MM.1S (cell line): ENCODE results near the gene UBE2E1.

ENCODE experiments used
- DNase-seq: peaks from one replicate; pipeline ENCODE4 v3.0.0-alpha.2; 2015
- H2AFZ ChIP-seq: fragments of 300-600 bp; sonication (generic); 2 replicates; pipeline ENCODE4 v1.6.0; 2016; ENCODE audit warnings: antibody characterized with exemption, low read length
- H3F3A ChIP-seq: fragments of 300-600 bp; sonication (generic); 2 replicates; pipeline ENCODE4 v1.6.1; 2016; ENCODE audit warnings: mild to moderate bottlenecking, antibody characterized with exemption, low read length, moderate library complexity, mixed read lengths; ENCODE audit not compliant: insufficient read depth
- H3K27ac ChIP-seq: fragments of 300-600 bp; sonication (generic); 2 replicates; pipeline ENCODE4 v1.5.1; 2016; ENCODE audit warnings: mild to moderate bottlenecking, low read length
- H3K27me3 ChIP-seq: fragments of 300-600 bp; sonication (generic); replicated peaks from 2 replicates; pipeline ENCODE4 v1.6.0; 2016; ENCODE audit warnings: low read length; ENCODE audit not compliant: insufficient read depth
- H3K36me3 ChIP-seq: fragments of 300-600 bp; sonication (generic); replicated peaks from 2 replicates; pipeline ENCODE4 v1.6.1; 2016; ENCODE audit warnings: mild to moderate bottlenecking, low read length, mixed read lengths; ENCODE audit not compliant: insufficient read depth
- H3K4me1 ChIP-seq: fragments of 300-600 bp; sonication (generic); 2 replicates; pipeline ENCODE4 v1.6.1; 2016; ENCODE audit warnings: low read length, mixed read lengths
- H3K4me2 ChIP-seq: fragments of 300-600 bp; sonication (generic); 2 replicates; pipeline ENCODE4 v1.6.0; 2016; ENCODE audit warnings: low read depth, low read length
- H3K4me3 ChIP-seq: fragments of 300-600 bp; sonication (generic); 2 replicates; pipeline ENCODE4 v1.5.1; 2016; ENCODE audit warnings: low read length, mixed read lengths
- H3K79me2 ChIP-seq: fragments of 300-600 bp; sonication (generic); 2 replicates; pipeline ENCODE4 v1.6.1; 2016; ENCODE audit warnings: mixed run types, low read length, mixed read lengths
- H3K9ac ChIP-seq: fragments of 300-600 bp; sonication (generic); 2 replicates; pipeline ENCODE4 v1.6.1; 2016; ENCODE audit warnings: low read length, mixed read lengths
- H3K9me2 ChIP-seq: fragments of 300-600 bp; sonication (generic); replicated peaks from 2 replicates; pipeline ENCODE4 v1.6.1; 2016; ENCODE audit warnings: mild to moderate bottlenecking, low read length, mixed read lengths; ENCODE audit not compliant: insufficient read depth
- H3K9me3 ChIP-seq: fragments of 300-600 bp; sonication (generic); replicated peaks from 2 replicates; pipeline ENCODE4 v1.6.1; 2016; ENCODE audit warnings: mild to moderate bottlenecking, low read length, mixed read lengths; ENCODE audit not compliant: insufficient read depth
- H4K20me1 ChIP-seq: fragments of 300-600 bp; sonication (generic); 2 replicates; pipeline ENCODE4 v1.6.1; 2016; ENCODE audit warnings: mild to moderate bottlenecking, low read length, moderate library complexity, mixed read lengths; ENCODE audit not compliant: insufficient read depth
- CTCF ChIP-seq: fragments of 300-600 bp; sonication (generic); IDR thresholded peaks from 2 replicates; pipeline ENCODE4 v1.5.1; 2016; ENCODE audit warnings: antibody characterized with exemption, low read length, mixed read lengths
- EZH2 ChIP-seq: fragments of 300-600 bp; sonication (generic); optimal IDR thresholded peaks from 2 replicates; pipeline ENCODE3; 2017; ENCODE audit warnings: low read depth, mild to moderate bottlenecking, antibody characterized with exemption, low read length, mixed read lengths
- EZH2phosphoT487 ChIP-seq: fragments of 300-600 bp; sonication (generic); IDR thresholded peaks from 2 replicates; pipeline ENCODE4 v1.6.1; 2018; ENCODE audit warnings: antibody characterized with exemption, low read length

The UBE2E1 gene

DNA sequence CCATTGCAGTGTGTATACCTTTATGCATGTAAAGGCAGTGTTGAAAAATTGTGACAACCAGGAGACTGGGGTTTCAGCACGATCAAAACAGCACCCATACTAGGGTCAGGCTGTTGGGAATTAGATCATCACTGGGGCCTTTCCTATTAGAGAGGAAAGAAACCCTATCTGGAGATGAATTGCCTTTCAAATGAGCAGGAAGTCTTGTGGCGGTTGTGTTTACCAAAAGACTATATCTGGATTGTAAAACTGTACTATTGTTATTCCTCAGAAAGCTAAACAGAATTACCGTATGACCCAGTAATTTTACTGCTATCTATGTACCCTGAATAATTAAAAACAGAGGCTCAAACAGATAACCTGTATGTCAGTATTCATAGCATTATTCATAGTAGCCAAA is 10.1 kb downstream of the UBE2E1 start:
- Histone ChIP-seq H3K9me2 (no peaks in the 10 kb centered on the region), H3K27ac (no peak overlapping the region), H3K4me3 (no peak overlapping the region), H4K20me1 (peaks cover 22% of the 10 kb centered on the region), H3K79me2 (peaks cover 99% of the 10 kb centered on the region), H3K27me3 (no peaks in the 10 kb centered on the region), H3K36me3 (peaks cover 21% of the 10 kb centered on the region; the same call in 1 of the 2 replicates), H3K9me3 (no peaks in the 10 kb centered on the region), H3F3A (peaks cover 21% of the 10 kb centered on the region), H2AFZ (no peak overlapping the region), H3K4me1 (peaks cover 34% of the 10 kb centered on the region), H3K4me2 (no peak overlapping the region), H3K9ac (no peak overlapping the region)
- no peak for DNase-seq
- no peak for TF ChIP-seq EZH2phosphoT487

- H3F3A ChIP-seq = peaks cover 13% of the 10 kb centered on the region
- peaks cover 30% of the 10 kb centered on the region for H4K20me1 ChIP-seq
- no peak overlapping the region for H2AFZ ChIP-seq
- H3K4me3 ChIP-seq = no peak overlapping the region
- DNase-seq = no peak
- H3K4me2 ChIP-seq = no peak overlapping the region
- H3K27ac ChIP-seq = no peak overlapping the region
- no peaks in the 10 kb centered on the region for H3K9me3 ChIP-seq
- peaks cover 21% of the 10 kb centered on the region; the same call in 1 of the 2 replicates for H3K36me3 ChIP-seq
- peaks cover 34% of the 10 kb centered on the region for H3K4me1 ChIP-seq
- no peak for TF ChIP-seq EZH2phosphoT487
- no peak for TF ChIP-seq EZH2
- no peak for TF ChIP-seq CTCF
- H3K27me3 ChIP-seq = no peaks in the 10 kb centered on the region
- H3K9me2 ChIP-seq = no peaks in the 10 kb centered on the region
- H3K9ac ChIP-seq = no peak overlapping the region
- H3K79me2 ChIP-seq = peaks cover 99% of the 10 kb centered on the region
Observed at GRCh38 chr3:23816721-23817120, 11.0 kb downstream of the UBE2E1 start.

DNA sequence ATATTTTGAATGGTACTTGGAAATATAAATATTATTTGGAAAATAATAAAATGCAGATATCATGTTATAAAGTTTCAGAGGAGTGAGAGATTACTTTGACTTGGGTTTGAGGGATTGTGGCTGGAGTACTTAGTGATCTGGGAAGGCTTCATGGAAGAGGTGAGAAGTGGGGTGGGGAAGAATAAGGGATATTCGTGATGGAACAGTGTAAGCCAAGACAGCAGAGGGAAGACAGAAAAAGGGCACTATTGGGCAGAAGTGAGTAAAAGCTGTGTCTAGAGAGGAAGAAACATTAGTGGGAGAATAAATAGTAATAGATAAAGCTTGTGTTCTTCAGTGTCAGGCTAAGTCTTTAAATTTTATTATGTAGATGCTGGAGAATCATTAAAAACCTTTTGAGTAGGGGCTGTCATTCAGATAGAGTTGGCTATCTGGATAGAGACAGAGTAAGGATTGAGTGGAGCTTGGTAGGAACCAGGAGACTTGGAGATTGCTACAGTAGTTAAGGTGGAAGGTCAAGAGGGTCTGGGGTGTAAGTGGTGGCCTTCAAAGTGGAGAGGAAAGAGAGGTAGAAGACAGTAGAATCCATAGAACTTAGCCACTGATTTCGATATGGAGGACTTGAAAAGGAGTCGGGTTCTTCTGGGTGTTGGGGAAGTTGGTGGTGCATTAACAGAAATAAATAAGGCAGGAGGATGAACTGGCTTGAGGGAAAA is 11.9 kb downstream of the UBE2E1 start:
- Histone ChIP-seq H3K79me2 (peaks cover 98% of the 10 kb centered on the region), H4K20me1 (peaks cover 34% of the 10 kb centered on the region), H3K27me3 (no peaks in the 10 kb centered on the region), H3K27ac (no peak overlapping the region), H2AFZ (no peak overlapping the region), H3F3A (0 out of 2 replicates have a peak, but pooled peaks cover 4% of the 10 kb centered on the region), H3K4me2 (no peak overlapping the region), H3K9ac (no peak overlapping the region), H3K4me1 (peaks cover 34% of the 10 kb centered on the region), H3K9me2 (no peaks in the 10 kb centered on the region), H3K9me3 (no peaks in the 10 kb centered on the region), H3K36me3 (peaks cover 23% of the 10 kb centered on the region; the same call in 1 of the 2 replicates), H3K4me3 (no peak overlapping the region)
- DNase-seq = no peak
- no peak for TF ChIP-seq EZH2
- no peak for TF ChIP-seq EZH2phosphoT487
- TF ChIP-seq CTCF = no peak

GRCh38 chr3:23819599-23820360 is 14.0 kb downstream of the UBE2E1 start:
- H2AFZ ChIP-seq = no peak overlapping the region
- H3K4me2 ChIP-seq = no peak overlapping the region
- H4K20me1 ChIP-seq = peaks cover 52% of the 10 kb centered on the region
- no peak overlapping the region for H3K4me3 ChIP-seq
- no peak for DNase-seq
- H3K79me2 ChIP-seq = peaks cover 98% of the 10 kb centered on the region
- peaks cover 27% of the 10 kb centered on the region for H3K4me1 ChIP-seq
- peaks cover 19% of the 10 kb centered on the region; the same call in 1 of the 2 replicates for H3K36me3 ChIP-seq
- 0 out of 2 replicates have a peak, but pooled peaks cover 4% of the 10 kb centered on the region for H3F3A ChIP-seq
- H3K27ac ChIP-seq = no peak overlapping the region
- no peak for TF ChIP-seq CTCF
- TF ChIP-seq EZH2phosphoT487 = no peak
- TF ChIP-seq EZH2 = no peak
- no peaks in the 10 kb centered on the region for H3K9me3 ChIP-seq
- H3K9me2 ChIP-seq = no peaks in the 10 kb centered on the region
- H3K9ac ChIP-seq = no peak overlapping the region
- no peaks in the 10 kb centered on the region for H3K27me3 ChIP-seq
